Measurements from ENCODE around the gene AAK1. TPM values are rescaled to one million over a fixed set of nuclear protein-coding genes. Genes with fewer than 3 reads are reported as not detected.
"Not testable (repeated sequence)": the region's sequence is repeated elsewhere in the genome, so short reads cannot be mapped to it uniquely, and the experiment has no call there.

AAK1 gene
- total and polyA plus RNA-seq, 2 of the 13 experiments (the other 11 are each of a cell fraction or from before 2014, with no cell fraction given), result 9.8 to 10.3 TPM

DNA sequence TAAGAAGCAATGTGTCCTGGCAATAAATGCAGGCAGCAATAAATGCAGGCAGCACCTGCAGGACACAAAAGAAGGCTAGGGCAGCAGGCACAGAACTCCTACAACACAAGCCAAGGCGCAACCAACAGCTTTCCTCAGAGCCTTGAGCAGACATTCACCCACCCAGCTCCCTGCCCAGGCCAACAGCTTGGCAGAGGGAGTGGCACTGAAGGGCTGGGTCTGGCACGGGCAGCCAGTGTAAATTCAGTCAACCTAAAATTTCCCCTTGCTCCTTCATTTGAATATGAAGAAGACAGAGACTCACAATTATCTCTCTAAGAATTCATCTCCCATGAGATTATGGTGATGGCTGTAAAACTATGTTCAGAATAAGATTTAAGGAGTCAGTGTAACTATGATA lies 35.4 kb downstream of the AAK1 start:
- H3K79me2 ChIP-seq (ENCODE audit: insufficient read depth, low read length), result no peaks in the 10 kb centered on the region
- no TSS peak for BruUV-seq (replicated peaks)
- peaks cover 14% of the 10 kb centered on the region for H3K4me1 ChIP-seq (ENCODE audit: insufficient read depth, low read length)
- FAIRE-seq (no peak), DNase-seq (ENCODE audit: low spot score) (no peak), ATAC-seq (no peak)
- no peaks in the 10 kb centered on the region for H4K20me1 ChIP-seq (ENCODE audit: insufficient read depth, low read length)
- H3K4me2 ChIP-seq (ENCODE audit: low read depth, low read length), result no peak overlapping the region
- in situ Hi-C loops (cut with HindIII; ENCODE audit: extremely low pct_ligation_motif_present, low pct_unique_long_range_greater_than_20kb), result no loop called here
- no peak overlapping the region for H3K9ac ChIP-seq (ENCODE audit: insufficient read depth, low read depth, low read length)
- ChIA-PET POLR2A (no interaction called here), CTCF (ENCODE audit: low intra/inter-chr PET ratio, low total read pairs) (no interaction called here)
- whole genome bisulfite sequencing (ENCODE audit: low lambda C conversion rate), result 98% methylated on average over 2 of the region's 2 CpGs
- H3K27me3 ChIP-seq (ENCODE audit: control insufficient read depth in 1 of 2, insufficient read depth in 2 of 2, low read length in 2 of 2), result no peaks in the 10 kb centered on the region
- H3K36me3 ChIP-seq (replicated peaks in 1 of 2; ENCODE audit: control insufficient read depth in 1 of 2, insufficient read depth in 2 of 2, low read length in 2 of 2), result 0 out of 5 replicates have a peak, but pooled peaks cover 0 to 4% of the 10 kb centered on the region in 2 experiments
- TF ChIP-seq, protein P1, sequence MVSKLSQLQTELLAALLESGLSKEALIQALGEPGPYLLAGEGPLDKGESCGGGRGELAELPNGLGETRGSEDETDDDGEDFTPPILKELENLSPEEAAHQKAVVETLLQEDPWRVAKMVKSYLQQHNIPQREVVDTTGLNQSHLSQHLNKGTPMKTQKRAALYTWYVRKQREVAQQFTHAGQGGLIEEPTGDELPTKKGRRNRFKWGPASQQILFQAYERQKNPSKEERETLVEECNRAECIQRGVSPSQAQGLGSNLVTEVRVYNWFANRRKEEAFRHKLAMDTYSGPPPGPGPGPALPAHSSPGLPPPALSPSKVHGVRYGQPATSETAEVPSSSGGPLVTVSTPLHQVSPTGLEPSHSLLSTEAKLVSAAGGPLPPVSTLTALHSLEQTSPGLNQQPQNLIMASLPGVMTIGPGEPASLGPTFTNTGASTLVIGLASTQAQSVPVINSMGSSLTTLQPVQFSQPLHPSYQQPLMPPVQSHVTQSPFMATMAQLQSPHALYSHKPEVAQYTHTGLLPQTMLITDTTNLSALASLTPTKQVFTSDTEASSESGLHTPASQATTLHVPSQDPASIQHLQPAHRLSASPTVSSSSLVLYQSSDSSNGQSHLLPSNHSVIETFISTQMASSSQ (IDR thresholded peaks at IDR 0.05; ENCODE audit: low read depth), result no peak
- TF ChIP-seq, protein P1 (CRISPR knock-in tag; IDR thresholded peaks at IDR 0.05; ENCODE audit: borderline replicate concordance), result no peak
- TF ChIP-seq, protein P2, sequence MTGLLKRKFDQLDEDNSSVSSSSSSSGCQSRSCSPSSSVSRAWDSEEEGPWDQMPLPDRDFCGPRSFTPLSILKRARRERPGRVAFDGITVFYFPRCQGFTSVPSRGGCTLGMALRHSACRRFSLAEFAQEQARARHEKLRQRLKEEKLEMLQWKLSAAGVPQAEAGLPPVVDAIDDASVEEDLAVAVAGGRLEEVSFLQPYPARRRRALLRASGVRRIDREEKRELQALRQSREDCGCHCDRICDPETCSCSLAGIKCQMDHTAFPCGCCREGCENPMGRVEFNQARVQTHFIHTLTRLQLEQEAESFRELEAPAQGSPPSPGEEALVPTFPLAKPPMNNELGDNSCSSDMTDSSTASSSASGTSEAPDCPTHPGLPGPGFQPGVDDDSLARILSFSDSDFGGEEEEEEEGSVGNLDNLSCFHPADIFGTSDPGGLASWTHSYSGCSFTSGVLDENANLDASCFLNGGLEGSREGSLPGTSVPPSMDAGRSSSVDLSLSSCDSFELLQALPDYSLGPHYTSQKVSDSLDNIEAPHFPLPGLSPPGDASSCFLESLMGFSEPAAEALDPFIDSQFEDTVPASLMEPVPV (CRISPR knock-in tag; IDR thresholded peaks at IDR 0.05), result no peak
- TF ChIP-seq AGO2 (optimal IDR thresholded peaks at IDR 0.05; ENCODE audit: low read depth, low read length), result no peak
- TF ChIP-seq, protein P3, sequence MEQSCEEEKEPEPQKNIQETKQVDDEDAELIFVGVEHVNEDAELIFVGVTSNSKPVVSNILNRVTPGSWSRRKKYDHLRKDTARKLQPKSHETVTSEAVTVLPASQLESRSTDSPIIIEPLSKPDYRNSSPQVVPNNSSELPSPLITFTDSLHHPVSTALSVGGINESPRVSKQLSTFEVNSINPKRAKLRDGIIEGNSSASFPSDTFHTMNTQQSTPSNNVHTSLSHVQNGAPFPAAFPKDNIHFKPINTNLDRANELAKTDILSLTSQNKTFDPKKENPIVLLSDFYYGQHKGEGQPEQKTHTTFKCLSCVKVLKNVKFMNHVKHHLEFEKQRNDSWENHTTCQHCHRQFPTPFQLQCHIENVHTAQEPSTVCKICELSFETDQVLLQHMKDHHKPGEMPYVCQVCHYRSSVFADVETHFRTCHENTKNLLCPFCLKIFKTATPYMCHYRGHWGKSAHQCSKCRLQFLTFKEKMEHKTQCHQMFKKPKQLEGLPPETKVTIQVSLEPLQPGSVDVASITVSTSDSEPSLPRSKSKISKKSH (CRISPR knock-in tag; IDR thresholded peaks at IDR 0.05; ENCODE audit: borderline replicate concordance), result no peak
- no peak for TF ChIP-seq GABPA (IDR thresholded peaks at IDR 0.05; ENCODE audit: low read depth, low read length)
- TF ChIP-seq GABPA (CRISPR knock-in tag; IDR thresholded peaks at IDR 0.05; ENCODE audit: low read depth), result no peak
- H3K27ac ChIP-seq (ENCODE audit: extremely low read length, insufficient read depth, low read length), result no peak overlapping the region
- no peaks in the 10 kb centered on the region for H3K9me3 ChIP-seq (ENCODE audit: low read length)
- H2AFZ ChIP-seq (ENCODE audit: low read length), result no peak overlapping the region
- intact Hi-C loops (cut with micrococcal nuclease; ENCODE audit: unreplicated experiment), result no loop called here
- H3K4me3 ChIP-seq (replicated peaks in 1 of 3; ENCODE audit: insufficient read depth in 1 of 3, low read depth in 2 of 3, low read length in 3 of 3), result no peak overlapping the region

DNA sequence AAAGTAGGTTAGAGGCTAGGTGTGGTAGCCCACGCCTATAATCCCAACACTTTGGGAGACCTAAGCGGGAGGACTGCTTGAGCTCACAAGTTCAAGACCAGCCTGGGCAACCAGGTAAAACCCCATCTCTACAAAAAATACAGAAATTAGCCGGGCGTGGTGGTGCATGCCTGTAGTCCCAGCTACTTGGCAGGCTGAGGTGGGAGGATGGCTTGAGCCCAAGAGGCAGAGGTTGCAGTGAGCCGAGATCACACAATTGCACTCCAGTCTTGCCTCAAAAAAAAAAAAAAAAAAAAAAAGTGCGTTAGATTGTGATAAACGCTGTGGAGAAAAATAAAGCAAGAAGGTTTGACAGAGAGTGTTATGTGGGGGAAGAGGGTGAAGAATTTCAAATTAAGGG lies 36.8 kb downstream of the AAK1 start:
- not testable (repeated sequence) for FAIRE-seq

More for the DNA sequence above, 36.8 kb downstream of the AAK1 start:
- H3K4me2 ChIP-seq (ENCODE audit: low read depth, low read length); H3K9me3 ChIP-seq (ENCODE audit: low read length); CTCF ChIA-PET (ENCODE audit: low intra/inter-chr PET ratio, low total read pairs); H3K36me3 ChIP-seq (replicated peaks in 1 of 2; ENCODE audit: control insufficient read depth in 1 of 2, insufficient read depth in 2 of 2, low read length in 2 of 2); H3K9ac ChIP-seq (ENCODE audit: insufficient read depth, low read depth, low read length); POLR2A ChIA-PET; DNase-seq (ENCODE audit: low spot score); in situ Hi-C loops (cut with HindIII; ENCODE audit: extremely low pct_ligation_motif_present, low pct_unique_long_range_greater_than_20kb); H3K4me3 ChIP-seq (replicated peaks in 1 of 3; ENCODE audit: insufficient read depth in 1 of 3, low read depth in 2 of 3, low read length in 3 of 3); ATAC-seq; intact Hi-C loops (cut with micrococcal nuclease; ENCODE audit: unreplicated experiment); H2AFZ ChIP-seq (ENCODE audit: low read length); H4K20me1 ChIP-seq (ENCODE audit: insufficient read depth, low read length); H3K79me2 ChIP-seq (ENCODE audit: insufficient read depth, low read length); H3K27me3 ChIP-seq (ENCODE audit: control insufficient read depth in 1 of 2, insufficient read depth in 2 of 2, low read length in 2 of 2); H3K27ac ChIP-seq (ENCODE audit: extremely low read length, insufficient read depth, low read length); BruUV-seq (replicated peaks): not testable (repeated sequence)
- peaks cover 14% of the 10 kb centered on the region for H3K4me1 ChIP-seq (ENCODE audit: insufficient read depth, low read length)
- WGBS (ENCODE audit: low lambda C conversion rate), result 98% methylated on average over 7 of the region's 7 CpGs
